PC-9 (cell line): ENCODE measurements around the gene MRPL52.

Source experiments
- CTCF ChIP-seq: fragments of 200-600 bp; sonication (generic); conservative IDR thresholded peaks from 2 replicates; pipeline ENCODE4 v1.6.1; 2017; ENCODE audit warnings: mixed run types, antibody characterized with exemption, mild to moderate bottlenecking, moderate library complexity
- EZH2 ChIP-seq: fragments of 200-600 bp; sonication (generic); IDR thresholded peaks from 2 replicates; pipeline ENCODE4 v1.8.0; 2017; ENCODE audit warnings: antibody characterized with exemption, low read depth

DNA sequence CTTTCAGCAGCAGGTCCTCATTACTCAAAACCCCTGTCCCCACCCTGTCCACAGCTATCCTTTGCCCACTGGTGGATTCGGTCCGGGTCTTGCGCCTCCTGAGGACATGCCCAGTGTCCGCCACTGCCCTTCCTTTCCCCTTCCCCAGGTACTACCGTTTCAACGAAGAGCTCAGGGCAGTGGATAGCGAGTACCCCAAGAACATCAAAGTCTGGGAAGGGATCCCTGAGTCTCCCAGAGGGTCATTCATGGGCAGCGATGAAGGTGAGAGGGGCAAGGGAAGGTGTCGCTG, 15.4 kb downstream of the MRPL52 start:
- TF ChIP-seq CTCF (no peak), EZH2 (no peak)
